Keratinocyte (primary cell): ENCODE measurements around the gene SLC25A43. TPM values are rescaled to one million over a fixed set of nuclear protein-coding genes. Genes with fewer than 3 reads are reported as not detected.
A peak's percentile ranks its signal among the peaks of the same experiment; 100 is the strongest.

Experiments used
- DNase-seq: peaks from one replicate; pipeline ENCODE4 v3.0.0-alpha.2; 2011; ENCODE audit warnings: low read depth, missing footprints, low spot score
- FAIRE-seq: peaks from 2 replicates; lab custom pipeline; 2011; peaks lifted over from hg19 to GRCh38; lab: Jason Lieb, UNC
- H2AFZ ChIP-seq: 2 replicates; pipeline ENCODE4 v1.6.0; 2012; ENCODE audit warnings: low read length, control low read depth, inconsistent platforms; ENCODE audit not compliant: control insufficient read depth
- H3K27ac ChIP-seq: 2 replicates; pipeline ENCODE4 v1.5.1; 2011; ENCODE audit warnings: low read length; ENCODE audit not compliant: control insufficient read depth, insufficient read depth
- H3K27me3 ChIP-seq: 3 replicates; pipeline ENCODE4 v1.6.0; 2011; ENCODE audit warnings: low read length; ENCODE audit not compliant: control insufficient read depth, insufficient read depth; ENCODE audit errors: extremely low read depth
- H3K36me3 ChIP-seq, 2 experiments: 2 replicates in 1 of 2; 3 replicates in 1 of 2; pipeline ENCODE4 v1.5.1; 2011; ENCODE audit warnings: low read length in 2 of 2, mild to moderate bottlenecking in 1 of 2; ENCODE audit not compliant: control insufficient read depth in 2 of 2, insufficient read depth in 2 of 2; ENCODE audit errors: extremely low read depth in 1 of 2
- H3K4me1 ChIP-seq: 3 replicates; pipeline ENCODE4 v1.5.1; 2011; ENCODE audit warnings: low read length; ENCODE audit not compliant: control insufficient read depth, insufficient read depth; ENCODE audit errors: extremely low read depth
- H3K4me2 ChIP-seq: 3 replicates; pipeline ENCODE4 v1.6.0; 2011; ENCODE audit warnings: low read depth, low read length; ENCODE audit not compliant: control insufficient read depth, insufficient read depth; ENCODE audit errors: extremely low read depth
- H3K4me3 ChIP-seq, 3 experiments: fragments of 200-600 bp in 1 of 3; sonication (generic) in 1 of 3; 2 replicates in 2 of 3; 3 replicates in 1 of 3; pipeline ENCODE4 v1.5.1; 2011 to 2016; ENCODE audit warnings: low read length in 3 of 3, mild to moderate bottlenecking in 3 of 3, control low read depth in 2 of 3, inconsistent platforms in 1 of 3, low read depth in 1 of 3, mixed read lengths in 1 of 3, mixed run types in 1 of 3, moderate library complexity in 1 of 3; ENCODE audit not compliant: control insufficient read depth in 2 of 3, insufficient read depth in 2 of 3; ENCODE audit errors: extremely low read depth in 1 of 3
- H3K79me2 ChIP-seq: 2 replicates; pipeline ENCODE4 v1.6.0; 2012; ENCODE audit warnings: low read length; ENCODE audit not compliant: control insufficient read depth, insufficient read depth
- H3K9ac ChIP-seq: 3 replicates; pipeline ENCODE4 v1.6.0; 2011; ENCODE audit warnings: low read length; ENCODE audit not compliant: control insufficient read depth, insufficient read depth; ENCODE audit errors: extremely low read depth
- H3K9me1 ChIP-seq: 3 replicates; pipeline ENCODE4 v1.6.0; 2011; ENCODE audit warnings: low read length; ENCODE audit not compliant: control insufficient read depth, insufficient read depth; ENCODE audit errors: extremely low read depth
- H3K9me3 ChIP-seq: 2 replicates; pipeline ENCODE4 v1.5.1; 2012; ENCODE audit warnings: low read depth, low read length; ENCODE audit not compliant: control insufficient read depth
- H4K20me1 ChIP-seq: 3 replicates; pipeline ENCODE4 v1.6.0; 2011; ENCODE audit warnings: low read length; ENCODE audit not compliant: control insufficient read depth, insufficient read depth; ENCODE audit errors: extremely low read depth
- CTCF ChIP-seq, 3 experiments: IDR thresholded peaks in 1 of 3; conservative IDR thresholded peaks in 1 of 3; optimal IDR thresholded peaks in 1 of 3; 2 replicates in 2 of 3; 3 replicates in 1 of 3; pipeline versions ENCODE3 to v1.5.1; 2011; ENCODE audit warnings: low read length in 3 of 3, mild to moderate bottlenecking in 3 of 3, moderate library complexity in 2 of 3, control low read depth in 1 of 3, inconsistent platforms in 1 of 3; ENCODE audit not compliant: insufficient read depth in 2 of 3; ENCODE audit errors: extremely low read depth in 1 of 3
- EZH2 ChIP-seq: IDR thresholded peaks from one replicate; pipeline ENCODE4 v1.6.1; 2012; ENCODE audit warnings: inconsistent platforms, mild to moderate bottlenecking, low read length, moderate library complexity
- dilution Hi-C: fragments of 300-500 bp; cut with MboI; formaldehyde crosslinking; loops from one replicate; pipeline ENCODE4 v1.7.0; 2020; ENCODE audit warnings: low sequenced_read_pairs; ENCODE audit not compliant: extremely low pct_ligation_motif_present
- polyA plus RNA-seq, 5 experiments: library from polyadenylated mRNA; depleted of rRNA in 3 of 5; stranded (reverse) in 3 of 5; stranded (forward) in 1 of 5; unstranded in 1 of 5; fragments of >200 nt; gene quantifications; 1 replicate in 1 of 5; 2 replicates in 3 of 5; 3 replicates in 1 of 5; pipeline versions ENCODE4 v1.2.1 to v1.2.3, GENCODE V29; 2011 to 2012; ENCODE audit warnings: missing spikeins in 2 of 5, low read depth in 1 of 5, low replicate concordance in 1 of 5

SLC25A43 gene
- polyA plus RNA-seq, 1 donor (not counting 4 experiments of a cell fraction or from before 2014, with no cell fraction given), result 23.0 TPM

- Histone ChIP-seq H2AFZ (no peak overlapping the region), H3K27ac (no peak overlapping the region), H3K4me1 (peaks cover 20% of the 10 kb centered on the region), H4K20me1 (no peaks in the 10 kb centered on the region), H3K4me2 (no peak overlapping the region), H3K9ac (no peak overlapping the region), H3K27me3 (no peaks in the 10 kb centered on the region), H3K9me1 (no peaks in the 10 kb centered on the region), H3K9me3 (no peaks in the 10 kb centered on the region), H3K36me3 (no peaks in the 10 kb centered on the region), H3K4me3 (no peak overlapping the region), H3K79me2 (no peaks in the 10 kb centered on the region)
- FAIRE-seq (no peak), DNase-seq (no peak)
- dilution Hi-C loops, result no loop called here
- no peak for TF ChIP-seq CTCF (optimal IDR thresholded peaks at IDR 0.05 in 1 of 3, IDR thresholded peaks at IDR 0.05 in 1 of 3, conservative IDR thresholded peaks at IDR 0.05 in 1 of 3; ENCODE audit: extremely low read depth in 1 of 3, insufficient read depth in 2 of 3, low read length in 3 of 3)
- no peak for TF ChIP-seq EZH2
Measured at GRCh38 chrX:119376312-119376711, 22.8 kb upstream of the SLC25A43 start.

DNA sequence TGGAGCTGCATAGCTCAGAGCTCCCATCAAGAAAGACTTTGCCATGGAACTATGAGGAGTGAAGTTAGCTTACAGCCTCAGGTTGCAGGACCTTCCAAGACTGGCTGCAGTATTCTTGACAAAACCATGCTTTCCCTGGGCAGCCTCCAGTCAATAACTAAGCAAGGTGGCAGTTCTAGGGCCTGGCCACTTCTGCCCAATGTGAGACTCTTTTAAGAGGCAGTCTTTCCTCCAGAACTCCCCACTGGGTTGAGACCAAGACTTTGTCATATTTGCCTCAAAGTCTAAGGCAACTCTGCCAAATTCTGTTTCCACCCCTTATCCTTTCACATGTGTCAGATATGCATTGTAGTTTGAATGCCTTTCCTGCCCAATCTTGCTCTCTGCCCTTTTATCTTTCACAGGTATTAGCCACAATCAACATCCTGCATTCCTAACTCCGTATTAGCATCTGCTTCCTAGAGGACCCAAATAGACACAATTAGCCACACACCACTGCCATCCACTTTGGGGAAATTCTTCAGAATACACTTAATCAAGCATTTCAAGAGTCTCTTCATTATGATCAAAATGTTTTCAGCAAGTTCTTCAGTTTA lies 17.7 kb upstream of the SLC25A43 start:
- Histone ChIP-seq H3K79me2 (no peaks in the 10 kb centered on the region), H3K27me3 (no peaks in the 10 kb centered on the region), H3K4me2 (no peak overlapping the region), H3K9ac (no peak overlapping the region), H3K9me1 (no peaks in the 10 kb centered on the region), H2AFZ (no peak overlapping the region), H3K4me3 (no peak overlapping the region), H4K20me1 (no peaks in the 10 kb centered on the region), H3K9me3 (no peaks in the 10 kb centered on the region), H3K36me3 (no peaks in the 10 kb centered on the region), H3K4me1 (peaks cover 16% of the 10 kb centered on the region), H3K27ac (no peak overlapping the region)
- FAIRE-seq (peak; percentile 73), DNase-seq (no peak)
- TF ChIP-seq EZH2 (no peak), CTCF (optimal IDR thresholded peaks at IDR 0.05 in 1 of 3, IDR thresholded peaks at IDR 0.05 in 1 of 3, conservative IDR thresholded peaks at IDR 0.05 in 1 of 3; ENCODE audit: extremely low read depth in 1 of 3, insufficient read depth in 2 of 3, low read length in 3 of 3) (no peak)
- dilution Hi-C loops, result no loop called here
